ENCODE results near the gene ALOX15. TPM values are rescaled to one million over a fixed set of nuclear protein-coding genes. Genes with fewer than 3 reads are reported as not detected.
"Not testable (repeated sequence)": the region's sequence is repeated elsewhere in the genome, so short reads cannot be mapped to it uniquely, and the experiment has no call there.

ALOX15 gene
- total RNA-seq, 4 donors from 2014 or later = 0.30 TPM; not detected in 3

DNA sequence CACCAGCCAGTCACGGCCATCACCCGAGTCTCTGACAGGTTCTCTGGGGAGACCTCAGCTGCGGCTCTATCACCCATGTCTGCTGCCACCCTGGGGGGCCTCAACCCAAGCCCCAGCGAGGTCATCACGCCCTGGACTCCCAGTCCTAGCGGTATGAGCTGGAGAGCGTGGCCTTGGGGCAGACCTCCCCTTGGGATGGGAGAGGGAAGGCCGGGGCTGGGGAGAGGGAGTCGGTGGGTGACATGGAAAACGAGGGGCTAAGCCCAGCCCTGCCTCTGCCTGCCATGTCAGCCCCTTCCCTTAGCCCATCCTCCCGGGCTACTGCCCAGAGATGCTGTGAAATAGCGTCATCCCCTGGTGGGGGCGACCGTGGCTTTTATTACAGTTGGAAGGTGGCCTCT is 48.5 kb downstream of the ALOX15 start:
- Histone ChIP-seq H3K4me1 (peaks cover 0 to 37% (median 0%) of the 10 kb centered on the region in 3 donors), H3K27ac (peak overlapping the region in 3 of 4 donors; percentile 54 to 77 (median 67)), H3K4me3 (no peak overlapping the region), H3K36me3 (no peaks in the 10 kb centered on the region), H3K27me3 (peaks cover 0 to 40% (median 0%) of the 10 kb centered on the region in 4 donors), H3K9me3 (no peaks in the 10 kb centered on the region)
- TF ChIP-seq, protein P1, sequence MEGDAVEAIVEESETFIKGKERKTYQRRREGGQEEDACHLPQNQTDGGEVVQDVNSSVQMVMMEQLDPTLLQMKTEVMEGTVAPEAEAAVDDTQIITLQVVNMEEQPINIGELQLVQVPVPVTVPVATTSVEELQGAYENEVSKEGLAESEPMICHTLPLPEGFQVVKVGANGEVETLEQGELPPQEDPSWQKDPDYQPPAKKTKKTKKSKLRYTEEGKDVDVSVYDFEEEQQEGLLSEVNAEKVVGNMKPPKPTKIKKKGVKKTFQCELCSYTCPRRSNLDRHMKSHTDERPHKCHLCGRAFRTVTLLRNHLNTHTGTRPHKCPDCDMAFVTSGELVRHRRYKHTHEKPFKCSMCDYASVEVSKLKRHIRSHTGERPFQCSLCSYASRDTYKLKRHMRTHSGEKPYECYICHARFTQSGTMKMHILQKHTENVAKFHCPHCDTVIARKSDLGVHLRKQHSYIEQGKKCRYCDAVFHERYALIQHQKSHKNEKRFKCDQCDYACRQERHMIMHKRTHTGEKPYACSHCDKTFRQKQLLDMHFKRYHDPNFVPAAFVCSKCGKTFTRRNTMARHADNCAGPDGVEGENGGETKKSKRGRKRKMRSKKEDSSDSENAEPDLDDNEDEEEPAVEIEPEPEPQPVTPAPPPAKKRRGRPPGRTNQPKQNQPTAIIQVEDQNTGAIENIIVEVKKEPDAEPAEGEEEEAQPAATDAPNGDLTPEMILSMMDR (IDR thresholded peaks at IDR 0.05) = no peak
- TF ChIP-seq POLR2A (IDR thresholded peaks at IDR 0.05) = no peak
- intact Hi-C loops (cut with DNase I) = no loop called here
- WGBS, 2 donors = 74 to 82% methylated on average over 4 to 6 of the region's 14 CpGs
- DNase-seq = no peak

DNA sequence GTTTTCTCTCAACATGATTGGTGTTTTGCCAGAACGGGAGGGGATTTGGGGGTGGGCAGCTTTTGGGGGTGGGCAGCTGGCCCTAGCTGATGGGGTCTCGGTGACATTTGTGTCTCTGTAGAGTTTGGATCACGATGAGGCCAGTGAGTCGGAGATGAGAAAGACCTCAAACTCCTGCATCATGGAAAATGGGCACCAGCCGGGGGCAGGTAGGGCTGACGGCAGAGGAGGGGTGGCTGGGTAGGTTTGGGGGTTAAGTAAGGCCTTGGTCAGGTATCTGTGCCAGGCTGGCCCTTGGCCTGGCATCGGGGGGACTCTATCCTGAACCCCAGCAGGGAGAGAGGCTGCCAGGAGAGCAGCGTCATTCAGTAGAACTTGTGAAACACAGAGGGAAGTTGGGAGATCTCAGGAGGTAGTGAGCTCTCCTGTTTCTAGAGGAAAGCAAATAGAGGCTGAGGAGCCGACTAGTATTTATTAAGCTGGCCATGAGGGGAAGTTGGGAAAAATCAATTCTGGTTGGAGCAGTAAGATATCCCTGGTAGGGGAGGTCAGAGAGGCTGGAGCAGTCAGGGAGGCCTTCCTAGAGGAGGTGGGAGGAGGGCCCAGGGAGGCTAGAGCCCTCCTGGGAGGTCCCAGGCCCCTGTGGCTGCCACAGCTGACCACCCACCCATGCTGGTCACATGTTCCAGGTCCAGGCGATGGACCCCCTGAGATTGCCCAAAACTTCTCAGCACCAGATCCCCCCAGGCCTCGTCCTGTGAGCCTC is 49.1 kb downstream of the ALOX15 start:
- Histone ChIP-seq H3K27me3 (peaks cover 0 to 38% (median 0%) of the 10 kb centered on the region in 4 donors), H3K27ac (peak overlapping the region in 3 of 4 donors; percentile 54 to 77 (median 67)), H3K4me3 (no peak overlapping the region), H3K4me1 (peaks cover 0 to 33% (median 0%) of the 10 kb centered on the region in 3 donors), H3K9me3 (no peaks in the 10 kb centered on the region), H3K36me3 (no peaks in the 10 kb centered on the region)
- TF ChIP-seq, protein P1 (IDR thresholded peaks at IDR 0.05) = no peak
- TF ChIP-seq POLR2A (IDR thresholded peaks at IDR 0.05) = no peak
- DNase-seq = no peak
- 68 to 82% methylated on average over 4 to 10 of the region's 11 CpGs for WGBS, 2 donors
- intact Hi-C loops (cut with DNase I) = no loop called here

DNA sequence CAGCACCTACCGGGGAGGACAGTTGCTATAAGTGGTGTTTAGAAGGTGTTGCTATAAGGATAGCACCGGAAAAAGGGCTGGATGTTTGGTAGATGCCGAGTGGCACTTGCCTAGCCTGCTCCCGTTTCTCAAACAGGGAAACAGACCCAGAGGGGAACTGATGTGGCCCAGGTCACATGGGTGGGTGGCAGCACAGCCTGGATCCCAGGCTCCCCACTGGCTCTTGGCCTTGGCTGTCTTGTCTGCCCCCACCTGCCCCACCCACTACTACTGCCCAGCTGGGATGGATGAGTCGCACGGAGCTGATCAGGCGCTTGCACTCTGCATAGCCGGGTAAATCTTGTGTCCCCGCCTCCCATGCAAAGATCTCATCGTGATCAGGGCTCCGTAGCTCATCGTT is 49.9 kb downstream of the ALOX15 start:
- intact Hi-C loops (cut with DNase I) = no loop called here
- TF ChIP-seq, protein P1 (IDR thresholded peaks at IDR 0.05) = no peak
- no peak for TF ChIP-seq POLR2A (IDR thresholded peaks at IDR 0.05)
- Histone ChIP-seq H3K4me1 (peaks cover 0 to 33% (median 0%) of the 10 kb centered on the region in 3 donors), H3K9me3 (no peaks in the 10 kb centered on the region), H3K36me3 (no peaks in the 10 kb centered on the region), H3K27me3 (peaks cover 0 to 45% (median 0%) of the 10 kb centered on the region in 4 donors), H3K4me3 (no peak overlapping the region), H3K27ac (peak overlapping the region in 3 of 4 donors; percentile 54 to 77 (median 67))
- DNase-seq = no peak
- 35 to 57% methylated on average over 9 to 11 of the region's 12 CpGs for WGBS, 2 donors

DNA sequence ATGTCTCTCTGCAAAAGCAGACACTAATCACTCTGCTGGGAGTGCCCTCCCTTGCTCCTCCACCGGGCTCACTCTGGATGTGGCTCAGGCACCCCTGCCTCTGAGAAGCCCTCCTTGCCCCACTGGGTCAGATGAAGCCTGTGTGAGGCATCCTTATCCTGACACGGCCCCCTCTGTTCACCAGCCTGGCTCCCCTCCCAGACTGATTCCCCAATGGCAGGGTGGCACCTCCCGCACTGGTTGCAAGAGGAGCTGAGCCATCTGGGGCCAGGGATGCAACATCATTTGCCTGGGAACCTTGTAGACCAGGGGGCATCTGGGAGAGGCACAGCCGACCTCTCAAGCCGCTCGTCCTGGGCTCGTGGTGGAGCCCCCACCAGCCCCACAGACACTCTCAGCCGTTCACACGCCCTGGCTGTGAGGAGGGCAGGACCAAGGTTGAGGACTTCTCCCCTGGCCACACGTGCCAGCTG is 50.5 kb downstream of the ALOX15 start:
- H3K36me3 ChIP-seq = no peaks in the 10 kb centered on the region
- intact Hi-C loops (cut with DNase I) = no loop called here
- H3K27ac ChIP-seq = peak overlapping the region in 3 of 4 donors; percentile 16 to 77 (median 67)
- TF ChIP-seq POLR2A (IDR thresholded peaks at IDR 0.05) = no peak
- TF ChIP-seq, protein P1 (IDR thresholded peaks at IDR 0.05) = no peak
- 80% methylated on average over 7 of the region's 10 CpGs; no CpG with 5 or more reads in 1 of the 2 donors for WGBS, 2 donors
- H3K4me3 ChIP-seq = no peak overlapping the region
- DNase-seq = no peak
- H3K4me1 ChIP-seq = peaks cover 0 to 33% (median 0%) of the 10 kb centered on the region in 3 donors
- peaks cover 0 to 50% (median 0%) of the 10 kb centered on the region in 4 donors for H3K27me3 ChIP-seq
- H3K9me3 ChIP-seq = no peaks in the 10 kb centered on the region

DNA sequence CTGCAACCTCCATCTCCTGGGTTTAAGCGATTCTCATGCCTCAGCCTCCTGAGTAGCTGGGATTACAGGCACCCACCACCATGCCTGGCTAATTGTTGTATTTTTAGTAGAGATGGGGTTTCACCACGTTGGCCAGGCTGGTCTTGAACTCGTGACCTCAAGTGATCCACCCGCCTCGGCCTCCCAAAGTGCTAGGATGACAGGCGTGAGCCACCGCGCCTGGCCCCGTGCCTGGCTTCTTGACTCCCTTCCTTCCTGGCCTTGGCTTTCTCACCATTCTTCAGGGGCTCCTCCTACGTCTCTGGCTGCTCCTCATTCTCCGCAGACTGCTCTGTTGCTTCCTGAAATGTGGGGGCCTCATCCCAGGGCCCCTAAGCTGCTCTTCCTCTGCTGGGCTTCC is 51.4 kb downstream of the ALOX15 start:
- H3K36me3 ChIP-seq = not testable (repeated sequence)

More for the DNA sequence above, 51.4 kb downstream of the ALOX15 start:
- 60 to 75% methylated on average over 10 to 11 of the region's 11 CpGs for WGBS, 2 donors
- H3K27ac ChIP-seq; DNase-seq; intact Hi-C loops (cut with DNase I); H3K9me3 ChIP-seq; H3K4me3 ChIP-seq: not testable (repeated sequence)
- peaks cover 0 to 31% (median 0%) of the 10 kb centered on the region in 3 donors for H3K4me1 ChIP-seq
- peaks cover 0 to 56% (median 0%) of the 10 kb centered on the region in 4 donors for H3K27me3 ChIP-seq

All from esophagus squamous epithelium (tissue), 5 donors.